IMR-90 (cell line): ENCODE measurements around the gene GPC6. TPM values are rescaled to one million over a fixed set of nuclear protein-coding genes. Genes with fewer than 3 reads are reported as not detected.

ENCODE experiments used
- ATAC-seq: fragments of 200-7000 bp; cut with Tn5 transposase; 2 replicates; pipeline ENCODE4 v1.9.1; 2020; ENCODE audit warnings: low read depth, mild to moderate bottlenecking, moderate library complexity
- BruUV-seq: library from RNA; stranded (reverse); fragments of 400-500 nt; replicated peaks from 2 replicates; lab custom pipeline; 2021; lab: Mats Ljungman, UMichigan
- CTCF ChIA-PET: fragments of 300-600 bp; formaldehyde crosslinking; extraction: SDS; loops from one replicate; lab custom pipeline; 2021; ENCODE audit warnings: antibody characterized with exemption; lab: Yijun Ruan, JAX
- POLR2A ChIA-PET: fragments of 300-600 bp; sonication (Branson Sonifier 250); formaldehyde crosslinking; loops from one replicate; lab custom pipeline; 2022; ENCODE audit warnings: antibody characterized with exemption; ENCODE audit not compliant: unreplicated experiment; lab: Charles Lee
- DNase-seq: peaks from one replicate; pipeline ENCODE4 v3.0.0; 2013
- H2AFZ ChIP-seq: replicated peaks from 2 replicates; pipeline ENCODE3; 2013; ENCODE audit warnings: low read length, mild to moderate bottlenecking; ENCODE audit not compliant: poor library complexity
- H2AK5ac ChIP-seq: 2 replicates; pipeline ENCODE4 v1.6.1; 2013; ENCODE audit warnings: low read depth, low read length, inconsistent platforms
- H2AK9ac ChIP-seq: replicated peaks from 2 replicates; pipeline ENCODE3; 2013; ENCODE audit warnings: mild to moderate bottlenecking, low read depth, low read length, moderate library complexity; ENCODE audit not compliant: poor library complexity
- H2BK120ac ChIP-seq: 2 replicates; pipeline ENCODE4 v1.6.1; 2013; ENCODE audit warnings: low read depth, low read length, inconsistent platforms
- H2BK15ac ChIP-seq: 3 replicates; pipeline ENCODE4 v1.6.1; 2013; ENCODE audit warnings: low read depth, low read length, inconsistent platforms
- H2BK20ac ChIP-seq: 2 replicates; pipeline ENCODE4 v1.6.1; 2013; ENCODE audit warnings: low read depth, mild to moderate bottlenecking, inconsistent platforms, low read length, moderate library complexity
- H2BK5ac ChIP-seq: 2 replicates; pipeline ENCODE4 v1.6.1; 2013; ENCODE audit warnings: mild to moderate bottlenecking, low read depth, low read length, inconsistent platforms; ENCODE audit not compliant: poor library complexity, severe bottlenecking
- H3K14ac ChIP-seq: replicated peaks from 2 replicates; pipeline ENCODE4 v1.6.1; 2013; ENCODE audit warnings: low read depth, low read length, inconsistent platforms
- H3K18ac ChIP-seq: 2 replicates; pipeline ENCODE4 v1.6.1; 2013; ENCODE audit warnings: low read depth, low read length, control low read depth
- H3K23ac ChIP-seq: 2 replicates; pipeline ENCODE4 v1.6.1; 2013; ENCODE audit warnings: low read depth, low read length, inconsistent platforms
- H3K27ac ChIP-seq: 2 replicates; pipeline ENCODE4 v1.5.1; 2013; ENCODE audit warnings: mild to moderate bottlenecking, control low read depth, low read length; ENCODE audit not compliant: insufficient read depth
- H3K27me3 ChIP-seq: 2 replicates; pipeline ENCODE4 v1.6.1; 2013; ENCODE audit warnings: low read length; ENCODE audit not compliant: control insufficient read depth, insufficient read depth
- H3K36me3 ChIP-seq: 2 replicates; pipeline ENCODE4 v1.6.1; 2013; ENCODE audit warnings: low read length, mixed read lengths; ENCODE audit not compliant: control insufficient read depth, insufficient read depth
- H3K4ac ChIP-seq: 2 replicates; pipeline ENCODE4 v1.6.1; 2013; ENCODE audit warnings: low read depth, low read length, inconsistent platforms
- H3K4me1 ChIP-seq: 2 replicates; pipeline ENCODE4 v1.6.1; 2013; ENCODE audit warnings: low read length, mixed read lengths; ENCODE audit not compliant: control insufficient read depth, insufficient read depth
- H3K4me2 ChIP-seq: 2 replicates; pipeline ENCODE4 v1.6.1; 2013; ENCODE audit warnings: low read depth, mild to moderate bottlenecking, control low read depth, low read length, moderate library complexity
- H3K4me3 ChIP-seq: 2 replicates; pipeline ENCODE4 v1.5.1; 2013; ENCODE audit warnings: low read depth, mild to moderate bottlenecking, control low read depth, low read length, moderate library complexity; ENCODE audit not compliant: insufficient read depth
- H3K56ac ChIP-seq: 2 replicates; pipeline ENCODE4 v1.6.1; 2013; ENCODE audit warnings: low read length, inconsistent platforms; ENCODE audit not compliant: insufficient read depth; ENCODE audit errors: extremely low read depth
- H3K79me1 ChIP-seq, 2 experiments: 2 replicates each; pipeline ENCODE4 v1.6.1; 2013; ENCODE audit warnings: low read length in 2 of 2, inconsistent platforms in 1 of 2, low read depth in 1 of 2
- H3K9ac ChIP-seq: 2 replicates; pipeline ENCODE4 v1.6.1; 2013; ENCODE audit warnings: low read depth, low read length, control low read depth
- H3K9me1 ChIP-seq: 2 replicates; pipeline ENCODE4 v1.6.1; 2013; ENCODE audit warnings: low read length, inconsistent platforms; ENCODE audit not compliant: insufficient read depth
- H3K9me3 ChIP-seq: 2 replicates; pipeline ENCODE4 v1.6.1; 2013; ENCODE audit warnings: low read length; ENCODE audit not compliant: control insufficient read depth, insufficient read depth
- H4K20me1 ChIP-seq: 2 replicates; pipeline ENCODE4 v1.6.1; 2013; ENCODE audit warnings: low read length, inconsistent platforms; ENCODE audit not compliant: insufficient read depth
- H4K5ac ChIP-seq: 2 replicates; pipeline ENCODE4 v1.6.1; 2013; ENCODE audit warnings: mild to moderate bottlenecking, low read depth, low read length, control low read depth
- H4K8ac ChIP-seq, 2 experiments: 2 replicates each; pipeline ENCODE4 v1.6.1; 2013; ENCODE audit warnings: low read depth in 2 of 2, low read length in 2 of 2, control low read depth in 1 of 2, inconsistent platforms in 1 of 2
- H4K91ac ChIP-seq: 2 replicates; pipeline ENCODE4 v1.6.1; 2013; ENCODE audit warnings: low read depth, low read length, inconsistent platforms; ENCODE audit not compliant: insufficient read depth
- CHD1 ChIP-seq: IDR thresholded peaks from 2 replicates; pipeline ENCODE4 v1.6.1; 2012; ENCODE audit warnings: low read depth, low read length, improper control_type of control experiment
- CTCF ChIP-seq: conservative IDR thresholded peaks from 2 replicates; pipeline ENCODE4 v1.5.1; 2012; ENCODE audit warnings: mild to moderate bottlenecking, low read depth, low read length, improper control_type of control experiment
- ELK1 ChIP-seq: fragments of 150-350 bp; IDR thresholded peaks from 2 replicates; pipeline ENCODE4 v1.6.1; 2016; ENCODE audit warnings: low read depth, mild to moderate bottlenecking, low read length, moderate library complexity, borderline replicate concordance
- FOS ChIP-seq: fragments of 150-350 bp; IDR thresholded peaks from 2 replicates; pipeline ENCODE4 v1.6.1; 2016; ENCODE audit warnings: low read depth, low read length
- MAFK ChIP-seq: IDR thresholded peaks from 2 replicates; pipeline ENCODE4 v1.6.1; 2012; ENCODE audit warnings: low read depth, low read length, improper control_type of control experiment
- MXI1 ChIP-seq: IDR thresholded peaks from 2 replicates; pipeline ENCODE4 v1.6.1; 2012; ENCODE audit warnings: low read depth, mild to moderate bottlenecking, low read length, moderate library complexity, borderline replicate concordance
- NFE2L2 ChIP-seq: fragments of 150-350 bp; IDR thresholded peaks from 2 replicates; pipeline ENCODE4 v1.6.1; 2016; ENCODE audit warnings: low read depth, mild to moderate bottlenecking, low read length
- POLR2A ChIP-seq: IDR thresholded peaks from 2 replicates; pipeline ENCODE4 v1.6.1; 2012; ENCODE audit warnings: mild to moderate bottlenecking, low read depth, low read length
- RCOR1 ChIP-seq: IDR thresholded peaks from 2 replicates; pipeline ENCODE4 v1.6.1; 2012; ENCODE audit warnings: mild to moderate bottlenecking, low read length, improper control_type of control experiment; ENCODE audit not compliant: insufficient replicate concordance
- RFX5 ChIP-seq: IDR thresholded peaks from 2 replicates; pipeline ENCODE4 v1.8.0; 2012; ENCODE audit warnings: low read depth, mild to moderate bottlenecking, low read length, moderate library complexity
- USF2 ChIP-seq: fragments of 150-350 bp; IDR thresholded peaks from 2 replicates; pipeline ENCODE4 v1.6.1; 2017; ENCODE audit warnings: mild to moderate bottlenecking, antibody characterized with exemption, low read length, low read depth
- whole genome bisulfite sequencing, 2 experiments: methylation state at CpG; one replicate each; pipeline versions ENCODE4 v1.1.5 to v1.1.7; 2013; ENCODE audit warnings: missing lambda C conversion rate in 2 of 2; ENCODE audit not compliant: insufficient read length in 1 of 2; ENCODE audit errors: extremely low coverage in 2 of 2; 5-methylcytosine and 5-hydroxymethylcytosine counted together
- dilution Hi-C: fragments of 300-500 bp; cut with HindIII; formaldehyde crosslinking; loops from one replicate; pipeline ENCODE4 v1.14.3; 2018; ENCODE audit warnings: low sequenced_read_pairs; ENCODE audit not compliant: unreplicated experiment
- in situ Hi-C: fragments of 300-500 bp; cut with MboI; formaldehyde crosslinking; loops from 3 replicates; pipeline ENCODE4 v1.14.3; 2019; ENCODE audit warnings: low sequenced_read_pairs, inconsistent platforms, mixed read lengths
- intact Hi-C: fragments of 100-400 bp; cut with micrococcal nuclease; formaldehyde crosslinking; loops from 2 replicates; pipeline ENCODE4 v1.10.0; 2022
- polyA plus RNA-seq, 3 experiments: library from polyadenylated mRNA; depleted of rRNA; stranded (reverse); fragments of >200 nt; gene quantifications; 2 replicates each; pipeline ENCODE4 v1.2.3, GENCODE V29; 2012; ENCODE audit warnings: low replicate concordance in 1 of 3
- total RNA-seq: library from RNA; depleted of rRNA; stranded (reverse); fragments of >200 nt; gene quantifications from 2 replicates; pipeline ENCODE4 v1.2.3, GENCODE V29; 2012

GPC6 gene
- total and polyA plus RNA-seq, 2 of the 4 experiments (the other 2 are of a cell fraction), result 14.9 to 39.4 TPM

GRCh38 chr13:93824286-93824685, 597.7 kb downstream of the GPC6 start:
- H2BK15ac ChIP-seq, result no peak overlapping the region
- no peak overlapping the region for H3K4ac ChIP-seq
- ChIA-PET CTCF (no interaction called here), POLR2A (no interaction called here)
- DNase-seq, result no peak
- no peak overlapping the region for H4K8ac ChIP-seq
- no peaks in the 10 kb centered on the region for H3K36me3 ChIP-seq
- in situ Hi-C loops, result no loop called here
- no peaks in the 10 kb centered on the region for H3K27me3 ChIP-seq
- H4K91ac ChIP-seq, result no peak overlapping the region
- H2AFZ ChIP-seq, result no peak overlapping the region
- no peak overlapping the region for H2BK120ac ChIP-seq
- no peak overlapping the region for H4K5ac ChIP-seq
- no peak overlapping the region for H2BK20ac ChIP-seq
- no peak overlapping the region for H3K14ac ChIP-seq
- no peak overlapping the region for H2AK5ac ChIP-seq
- no peak overlapping the region for H2BK5ac ChIP-seq
- intact Hi-C loops, result no loop called here
- H3K9ac ChIP-seq, result no peak overlapping the region
- H3K4me1 ChIP-seq, result no peaks in the 10 kb centered on the region
- H3K18ac ChIP-seq, result no peak overlapping the region
- no peak overlapping the region for H3K4me2 ChIP-seq
- no peaks in the 10 kb centered on the region for H3K9me1 ChIP-seq
- no peak overlapping the region for H3K56ac ChIP-seq
- no peak overlapping the region for H3K27ac ChIP-seq
- dilution Hi-C loops, result no loop called here
- WGBS, 2 experiments, result no CpG with 5 or more reads among the region's 3 CpGs
- H3K9me3 ChIP-seq, result no peaks in the 10 kb centered on the region
- H3K23ac ChIP-seq, result no peak overlapping the region
- no peaks in the 10 kb centered on the region for H3K79me1 ChIP-seq
- H4K20me1 ChIP-seq, result no peaks in the 10 kb centered on the region
- no peak overlapping the region for H2AK9ac ChIP-seq
- H3K4me3 ChIP-seq, result no peak overlapping the region
- ATAC-seq, result no peak
- no TSS peak for BruUV-seq
- TF ChIP-seq RFX5 (no peak), MXI1 (no peak), RCOR1 (no peak), CHD1 (no peak), NFE2L2 (no peak), ELK1 (no peak), FOS (no peak), MAFK (no peak), USF2 (no peak), CTCF (no peak), POLR2A (no peak)
